NK-92 (cell line): ENCODE results near the gene HTR6.
"Not testable (repeated sequence)": the region's sequence is repeated elsewhere in the genome, so short reads cannot be mapped to it uniquely, and the experiment has no call there.

Source experiments
- DNase-seq: peaks from one replicate; lab custom pipeline; 2025; ENCODE audit not compliant: unreplicated experiment; lab: John Stamatoyannopoulos, UW

Gene HTR6

GRCh38 chr1:19637606-19638005 is 27.1 kb upstream of the HTR6 start:
- no peak for DNase-seq

GRCh38 chr1:19639228-19639627 is 25.4 kb upstream of the HTR6 start:
- DNase-seq, result not testable (repeated sequence)

- no peak for DNase-seq
Measured at GRCh38 chr1:19639999-19640362, 24.7 kb upstream of the HTR6 start.

DNA sequence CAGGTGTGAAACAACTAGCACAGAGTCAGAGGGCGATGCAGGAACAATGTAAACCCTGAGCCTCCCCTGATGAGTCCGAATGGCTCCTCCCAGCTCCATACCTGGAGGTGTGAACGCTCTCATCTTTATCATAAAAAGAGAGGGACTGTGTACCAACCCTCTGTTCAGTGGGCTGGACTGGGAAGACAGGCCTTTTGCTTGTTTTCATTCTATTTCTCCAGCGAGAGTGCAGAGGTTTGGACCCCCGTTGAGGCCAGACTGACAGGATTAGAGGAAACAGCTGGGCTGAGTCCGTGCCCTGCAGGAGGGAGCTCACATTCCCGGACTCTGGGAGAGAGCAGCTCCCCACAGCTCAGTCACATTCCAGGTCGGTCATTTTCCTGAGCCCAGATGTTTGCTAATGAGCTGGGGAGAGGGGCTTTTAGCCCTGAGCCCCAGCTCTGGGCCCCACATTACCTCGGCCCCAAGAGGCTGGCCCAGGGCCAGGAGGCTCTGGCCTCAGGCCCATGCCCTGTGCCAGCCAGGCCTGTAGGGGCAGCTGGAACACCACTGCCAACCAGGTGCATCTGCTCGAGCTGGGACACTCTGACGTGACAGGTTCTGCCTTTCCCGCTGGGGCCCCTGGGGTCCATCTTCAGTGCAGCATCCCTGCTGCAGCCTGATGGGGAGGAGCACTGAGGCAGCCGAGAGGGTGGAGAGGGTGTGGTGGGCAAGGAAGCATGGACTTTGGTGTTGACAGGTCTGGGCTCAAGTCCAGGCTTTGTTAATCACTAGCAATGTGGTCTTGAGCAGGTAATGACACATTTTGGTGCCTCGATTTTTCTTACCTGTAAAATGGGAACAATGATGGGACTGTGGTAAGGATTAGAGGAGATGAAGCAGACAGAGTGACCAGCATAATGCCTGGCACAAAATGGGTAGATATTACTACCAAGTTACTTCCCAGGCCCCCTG is 24.0 kb upstream of the HTR6 start:
- DNase-seq, result no peak

DNA sequence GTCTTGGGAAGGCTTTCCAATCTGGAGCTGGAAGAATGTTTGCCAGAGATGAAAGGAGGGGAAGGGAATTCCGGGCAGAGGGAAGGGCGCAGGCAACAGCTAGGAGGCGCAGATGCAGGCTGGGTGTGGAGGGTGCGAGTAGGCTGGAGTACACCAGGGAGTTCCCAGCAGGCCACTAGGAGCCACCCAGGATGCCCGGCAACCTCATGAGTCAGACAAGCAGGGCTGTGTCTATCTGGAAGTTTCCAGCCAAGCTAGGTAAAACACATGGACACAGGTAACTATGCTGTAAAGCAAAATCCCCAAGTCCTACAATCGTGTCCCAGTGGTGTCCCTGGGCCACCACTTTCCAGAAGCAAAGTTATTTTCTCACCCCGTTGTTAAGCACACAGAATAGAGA is 21.6 kb upstream of the HTR6 start:
- no peak for DNase-seq

GRCh38 chr1:19643602-19644394 is 20.9 kb upstream of the HTR6 start, which contains the start of gene NBL1:
Gene NBL1, plus strand, starts transcription at chr1:19644311. Its CDS starts 10,720 bp downstream, at chr1:19655031.
- DNase-seq, result no peak

DNA sequence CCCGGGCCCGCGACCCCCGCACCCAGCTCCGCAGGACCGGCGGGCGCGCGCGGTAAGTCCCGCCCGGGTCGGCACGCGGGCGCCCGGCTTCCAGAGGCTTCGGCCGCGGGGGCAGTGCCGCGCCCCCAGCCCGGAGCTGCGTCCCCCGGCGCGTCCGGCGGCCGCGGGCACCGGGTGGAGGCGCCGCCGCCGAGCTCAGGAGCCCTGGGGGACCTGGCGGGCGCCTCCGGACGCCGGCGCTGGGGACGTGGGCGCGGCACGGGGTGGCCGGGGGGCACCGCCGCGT is 20.3 kb upstream of the HTR6 start:
- DNase-seq, result no peak

- no peak for DNase-seq
Measured at GRCh38 chr1:19644681-19645410, 19.8 kb upstream of the HTR6 start.

- DNase-seq, result no peak
Measured at GRCh38 chr1:19645411-19646251, 19.0 kb upstream of the HTR6 start.

- no peak for DNase-seq
Measured at GRCh38 chr1:19646377-19647319, 18.0 kb upstream of the HTR6 start.

DNA sequence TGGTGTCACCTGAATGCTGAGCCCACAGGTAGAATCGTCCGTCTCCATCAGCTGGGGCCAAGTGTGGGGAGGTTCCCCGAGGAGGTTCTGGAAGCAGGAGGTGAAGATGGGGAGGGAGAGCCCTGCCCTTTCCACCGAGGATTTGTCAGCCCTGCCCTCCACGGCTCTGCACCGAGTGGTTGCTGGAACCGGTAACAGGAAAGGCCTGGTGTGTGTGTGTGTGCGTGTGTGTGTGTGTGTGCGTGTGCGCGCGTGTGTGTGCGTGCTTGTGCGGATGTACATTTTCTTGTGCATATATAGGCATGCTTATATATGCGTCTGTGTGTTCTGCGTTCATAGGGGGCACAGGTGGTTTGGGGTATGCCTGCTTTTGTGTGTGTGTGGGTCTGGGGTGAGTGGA is 17.0 kb upstream of the HTR6 start:
- no peak for DNase-seq

DNA sequence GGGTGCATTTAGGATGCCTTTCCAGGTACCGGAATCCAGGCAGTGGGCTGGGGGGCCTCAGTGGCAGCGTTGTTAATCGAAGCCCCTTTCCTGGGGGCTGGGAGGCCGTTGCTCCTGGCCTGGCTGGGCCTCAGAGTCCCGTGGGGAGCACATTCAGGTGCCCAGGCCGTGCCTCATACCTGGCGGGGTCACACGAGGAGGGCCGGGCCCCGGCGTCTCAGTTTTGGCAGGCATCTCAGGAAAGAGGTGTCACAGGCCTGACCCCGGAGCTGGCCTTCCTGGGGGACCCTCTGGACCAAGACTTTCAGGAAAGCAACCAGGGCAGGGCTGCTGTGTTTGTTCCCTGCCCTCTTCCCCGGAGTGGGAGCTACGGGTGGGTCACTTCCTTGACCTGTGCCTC is 16.4 kb upstream of the HTR6 start:
- no peak for DNase-seq

DNA sequence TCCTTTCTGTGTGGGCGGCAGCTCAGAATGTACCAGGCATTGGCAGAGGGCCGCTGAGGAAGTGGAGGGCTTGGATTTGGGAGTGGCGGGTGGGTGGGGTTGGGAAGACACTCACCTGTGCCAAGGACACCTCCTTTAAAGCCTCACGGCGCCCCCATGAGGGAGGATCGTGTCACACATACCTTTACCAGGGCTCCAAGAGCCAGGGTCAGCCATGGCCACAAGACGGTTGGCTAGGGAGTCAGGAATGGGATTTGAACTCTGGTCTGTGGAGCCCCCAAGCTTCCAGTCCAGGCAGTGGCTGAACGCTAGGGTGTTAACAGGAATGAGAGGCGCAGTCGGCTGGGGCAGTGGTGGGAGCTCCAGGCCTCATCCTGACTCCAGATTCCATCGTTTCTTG is 16.0 kb upstream of the HTR6 start:
- no peak for DNase-seq

DNA sequence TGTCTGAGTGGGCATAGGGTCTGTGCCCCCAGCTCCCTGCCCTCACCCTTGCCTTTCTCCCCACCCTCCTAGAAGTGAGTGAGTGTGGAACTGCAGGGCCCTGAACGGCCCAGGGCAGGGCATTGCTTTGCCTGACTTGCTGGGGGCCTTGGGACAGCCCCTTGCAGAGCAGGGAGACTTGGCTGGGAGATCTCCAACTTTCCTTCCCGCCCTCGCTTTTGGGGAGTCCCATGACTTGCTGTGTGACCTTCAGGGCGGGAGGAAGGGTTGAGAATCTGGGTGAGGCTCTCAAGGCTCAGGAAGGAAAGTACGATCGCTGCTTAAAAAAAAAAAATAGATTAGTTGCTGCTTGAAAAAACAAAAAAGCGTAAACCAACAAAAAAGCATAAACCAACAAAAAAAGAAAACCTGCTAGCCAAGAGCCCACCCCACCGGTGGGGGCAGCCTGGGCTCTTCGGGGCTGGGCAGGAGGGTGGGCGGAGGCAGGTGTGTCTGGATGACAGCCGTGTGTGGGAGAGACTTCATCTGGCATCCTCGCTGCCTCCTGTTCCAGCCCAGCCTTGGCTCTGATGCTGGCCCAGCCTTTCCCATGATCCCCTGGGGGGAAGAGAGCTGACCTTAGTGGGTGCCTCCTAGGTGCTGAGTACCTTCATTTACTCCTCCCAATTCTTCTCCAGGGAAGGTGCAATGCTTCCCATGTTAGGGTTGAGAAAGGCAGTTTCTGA is 14.1 kb upstream of the HTR6 start:
- DNase-seq, result no peak

- DNase-seq, result no peak
Measured at GRCh38 chr1:19651141-19651737, 13.4 kb upstream of the HTR6 start.

DNA sequence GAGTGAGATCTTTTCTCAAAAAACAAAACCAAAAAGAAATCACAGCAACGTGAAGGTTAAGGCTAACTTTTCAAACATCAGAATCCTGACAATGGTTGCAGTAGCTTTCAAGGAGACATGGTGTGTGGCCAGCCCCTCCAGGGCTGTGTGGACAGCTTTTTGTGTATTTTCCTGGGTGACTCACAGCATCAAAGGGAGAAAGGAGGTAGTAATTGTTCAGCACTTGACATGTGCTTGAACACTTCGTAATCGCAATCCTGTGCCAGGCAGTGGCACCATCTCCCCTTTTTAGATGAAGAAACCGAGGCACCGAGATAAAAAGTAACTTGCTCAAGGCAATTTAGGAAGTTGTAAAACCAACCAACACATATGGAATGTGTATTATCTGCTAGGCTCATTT is 10.3 kb upstream of the HTR6 start:
- no peak for DNase-seq

- DNase-seq, result no peak
Measured at GRCh38 chr1:19654886-19655717, 9.6 kb upstream of the HTR6 start.

DNA sequence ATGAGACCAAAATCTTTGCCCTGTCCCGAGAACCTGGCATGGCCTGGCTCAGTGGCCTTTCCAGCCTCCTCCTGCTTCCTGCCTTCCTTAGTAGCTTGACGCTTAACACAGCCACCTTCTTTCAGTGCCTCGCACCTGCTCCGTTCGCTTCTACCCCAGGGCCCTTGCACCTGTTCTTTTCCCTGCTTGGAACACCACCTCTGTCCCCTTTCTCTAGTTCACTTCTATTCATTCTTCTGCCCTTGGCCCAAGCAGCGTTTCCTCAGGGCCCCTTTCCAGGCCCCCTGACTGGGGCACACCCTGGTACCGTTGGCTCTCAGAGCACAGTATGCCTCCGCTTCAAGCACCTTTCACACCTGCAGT is 9.0 kb upstream of the HTR6 start:
- no peak for DNase-seq
